GM18861 (cell line): ENCODE measurements around the gene DNM3.

Experiments used
- ATAC-seq: cut with Tn5 transposase; IDR thresholded peaks from one replicate; pipeline ENCODE4 v1.9.1; 2021; ENCODE audit not compliant: unreplicated experiment

DNM3 gene

GRCh38 chr1:171916315-171916771 is 75.0 kb downstream of the DNM3 start:
- ATAC-seq, result no peak

GRCh38 chr1:171917331-171917730 is 76.0 kb downstream of the DNM3 start:
- no peak for ATAC-seq

GRCh38 chr1:171919891-171920887 is 78.9 kb downstream of the DNM3 start:
- no peak for ATAC-seq

GRCh38 chr1:171922999-171923398 is 81.7 kb downstream of the DNM3 start:
- ATAC-seq, result no peak

GRCh38 chr1:171929121-171929520 is 87.8 kb downstream of the DNM3 start:
- ATAC-seq, result no peak

- ATAC-seq, result no peak
Measured at GRCh38 chr1:171931752-171932151, 90.5 kb downstream of the DNM3 start.

GRCh38 chr1:171934664-171935063 is 93.4 kb downstream of the DNM3 start:
- ATAC-seq, result no peak

GRCh38 chr1:171935086-171935485 is 93.8 kb downstream of the DNM3 start:
- no peak for ATAC-seq

- ATAC-seq, result peak; percentile 60
Measured at GRCh38 chr1:171935664-171936063, 94.4 kb downstream of the DNM3 start.

- ATAC-seq, result no peak
Measured at GRCh38 chr1:171937938-171938337, 96.6 kb downstream of the DNM3 start.

GRCh38 chr1:171939740-171940139 is 98.4 kb downstream of the DNM3 start:
- ATAC-seq, result no peak

- ATAC-seq, result no peak
Measured at GRCh38 chr1:171940368-171940767, 99.1 kb downstream of the DNM3 start.

- ATAC-seq, result no peak
Measured at GRCh38 chr1:171941920-171942319, 100.6 kb downstream of the DNM3 start.

GRCh38 chr1:171943973-171944561 is 102.8 kb downstream of the DNM3 start:
- ATAC-seq, result no peak

GRCh38 chr1:171948511-171948910 is 107.2 kb downstream of the DNM3 start:
- ATAC-seq, result no peak

GRCh38 chr1:171949316-171949715 is 108.0 kb downstream of the DNM3 start:
- no peak for ATAC-seq

- no peak for ATAC-seq
Measured at GRCh38 chr1:171953835-171954234, 112.5 kb downstream of the DNM3 start.

- no peak for ATAC-seq
Measured at GRCh38 chr1:171954361-171954760, 113.1 kb downstream of the DNM3 start.

GRCh38 chr1:171961861-171962260 is 120.6 kb downstream of the DNM3 start:
- ATAC-seq, result peak; percentile 85

GRCh38 chr1:171963762-171964161 is 122.5 kb downstream of the DNM3 start:
- no peak for ATAC-seq

GRCh38 chr1:171965777-171966176 is 124.5 kb downstream of the DNM3 start:
- ATAC-seq, result no peak
